ENCODE results near the gene ZNF606.
A peak's percentile ranks its signal among the peaks of the same experiment; 100 is the strongest.

The ZNF606 gene

DNA sequence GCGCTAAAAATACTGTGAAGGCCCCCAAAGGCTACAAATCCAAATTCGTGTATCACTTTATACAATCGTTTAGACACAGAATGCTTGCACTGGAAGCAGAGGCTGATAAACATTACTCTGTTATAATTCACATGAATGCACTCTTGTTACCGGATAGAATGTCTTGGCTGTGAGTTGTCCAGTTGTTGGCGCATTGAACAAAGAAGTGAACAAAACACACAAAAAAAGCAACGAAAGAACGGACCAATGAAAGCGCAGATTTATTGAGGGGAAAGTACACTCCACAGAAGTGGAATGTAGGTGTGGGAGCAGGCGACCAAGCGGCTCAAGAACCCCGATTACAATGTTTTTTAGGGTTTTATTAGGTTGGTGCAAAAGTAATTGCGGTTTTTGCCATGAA is 66.9 kb downstream of the ZNF606 start:
- H3K4me3 ChIP-seq (ENCODE audit: low read depth, low read length) = no peak overlapping the region
- DNase-seq (ENCODE audit: low read depth) = no peak
- TF ChIP-seq, protein P1, sequence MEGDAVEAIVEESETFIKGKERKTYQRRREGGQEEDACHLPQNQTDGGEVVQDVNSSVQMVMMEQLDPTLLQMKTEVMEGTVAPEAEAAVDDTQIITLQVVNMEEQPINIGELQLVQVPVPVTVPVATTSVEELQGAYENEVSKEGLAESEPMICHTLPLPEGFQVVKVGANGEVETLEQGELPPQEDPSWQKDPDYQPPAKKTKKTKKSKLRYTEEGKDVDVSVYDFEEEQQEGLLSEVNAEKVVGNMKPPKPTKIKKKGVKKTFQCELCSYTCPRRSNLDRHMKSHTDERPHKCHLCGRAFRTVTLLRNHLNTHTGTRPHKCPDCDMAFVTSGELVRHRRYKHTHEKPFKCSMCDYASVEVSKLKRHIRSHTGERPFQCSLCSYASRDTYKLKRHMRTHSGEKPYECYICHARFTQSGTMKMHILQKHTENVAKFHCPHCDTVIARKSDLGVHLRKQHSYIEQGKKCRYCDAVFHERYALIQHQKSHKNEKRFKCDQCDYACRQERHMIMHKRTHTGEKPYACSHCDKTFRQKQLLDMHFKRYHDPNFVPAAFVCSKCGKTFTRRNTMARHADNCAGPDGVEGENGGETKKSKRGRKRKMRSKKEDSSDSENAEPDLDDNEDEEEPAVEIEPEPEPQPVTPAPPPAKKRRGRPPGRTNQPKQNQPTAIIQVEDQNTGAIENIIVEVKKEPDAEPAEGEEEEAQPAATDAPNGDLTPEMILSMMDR (IDR thresholded peaks at IDR 0.05; ENCODE audit: insufficient read depth, low read depth, low read length, missing control alignments) = no peak

DNA sequence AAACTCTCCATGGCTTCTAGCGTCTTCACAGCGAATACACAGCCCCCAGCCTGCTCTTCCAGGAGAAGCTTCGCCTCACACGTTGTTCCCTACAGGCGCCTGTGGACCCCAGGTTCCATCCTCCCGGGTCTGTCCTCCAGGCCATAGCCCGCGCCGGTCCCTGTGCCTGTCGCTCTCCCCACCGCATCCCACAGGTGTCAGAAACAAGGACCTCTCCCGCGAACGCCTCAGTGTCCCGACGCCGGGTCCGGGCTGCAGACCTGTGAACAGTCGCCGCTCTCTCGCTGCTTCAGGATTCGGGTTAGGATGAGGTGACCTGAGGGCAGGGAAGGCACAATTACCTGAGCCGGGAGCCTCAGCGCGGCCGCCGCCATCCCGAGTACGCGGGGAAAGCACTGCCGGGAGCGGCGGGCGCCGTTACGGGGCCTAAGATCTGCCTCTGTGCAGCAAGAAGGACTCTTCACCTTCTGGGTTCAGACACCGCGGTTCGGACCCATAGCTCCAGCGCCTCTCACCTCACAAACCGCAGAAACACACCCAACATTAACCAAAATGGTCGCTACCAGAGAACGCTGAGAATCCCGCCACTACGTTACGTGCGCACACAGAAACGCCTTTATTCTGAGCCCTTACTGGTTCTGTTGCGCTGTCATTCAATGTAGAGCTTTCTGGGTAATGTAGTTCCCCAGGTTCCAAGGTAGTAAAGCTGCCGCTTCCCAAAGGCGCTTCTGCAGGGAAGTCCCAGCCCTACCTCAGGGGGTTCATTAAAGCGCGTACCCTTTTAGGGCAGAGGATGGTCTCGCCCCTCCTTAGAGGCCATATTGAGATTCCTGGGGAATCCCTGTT is 67.6 kb downstream of the ZNF606 start, which contains the start of gene ZNF418:
Gene ZNF418, minus strand, starts transcription at position 583 of the 846 bp plus-strand sequence. CDS start 1,580 bp downstream, outside the sequence.
- TF ChIP-seq, protein P1 (IDR thresholded peaks at IDR 0.05; ENCODE audit: insufficient read depth, low read depth, low read length, missing control alignments) = no peak
- peak within 1 kb of the TSS; percentile 59 for H3K4me3 ChIP-seq (ENCODE audit: low read depth, low read length)
- peak; percentile 77 for DNase-seq (ENCODE audit: low read depth)

DNA sequence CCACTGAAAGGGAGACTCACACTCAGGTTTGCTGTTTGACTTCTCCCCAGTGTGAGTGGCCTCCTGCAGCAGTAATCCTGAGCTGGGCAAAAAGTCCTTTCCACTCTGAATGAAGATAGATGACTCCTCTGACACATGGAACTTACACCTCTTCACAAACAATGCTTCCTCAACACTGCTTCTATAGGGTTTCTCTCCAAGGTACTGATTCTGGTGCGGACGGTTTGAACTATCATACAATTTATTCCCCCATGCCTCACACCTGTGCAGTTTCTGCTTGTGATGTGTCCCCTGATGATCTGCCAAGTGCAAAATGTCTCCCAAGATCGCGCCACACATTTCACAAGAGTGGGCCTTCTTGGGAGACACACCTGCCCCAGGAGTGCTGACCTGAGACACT is 75.0 kb downstream of the ZNF606 start:
- no peak overlapping the region for H3K4me3 ChIP-seq (ENCODE audit: low read depth, low read length)
- TF ChIP-seq, protein P1 (IDR thresholded peaks at IDR 0.05; ENCODE audit: insufficient read depth, low read depth, low read length, missing control alignments) = no peak
- no peak for DNase-seq (ENCODE audit: low read depth)
